Measurements from ENCODE around the gene SP5. TPM values are rescaled to one million over a fixed set of nuclear protein-coding genes. Genes with fewer than 3 reads are reported as not detected.

SP5 gene
- total and polyA plus RNA-seq, 2 of the 4 experiments (the other 2 are of a cell fraction): not detected

DNA sequence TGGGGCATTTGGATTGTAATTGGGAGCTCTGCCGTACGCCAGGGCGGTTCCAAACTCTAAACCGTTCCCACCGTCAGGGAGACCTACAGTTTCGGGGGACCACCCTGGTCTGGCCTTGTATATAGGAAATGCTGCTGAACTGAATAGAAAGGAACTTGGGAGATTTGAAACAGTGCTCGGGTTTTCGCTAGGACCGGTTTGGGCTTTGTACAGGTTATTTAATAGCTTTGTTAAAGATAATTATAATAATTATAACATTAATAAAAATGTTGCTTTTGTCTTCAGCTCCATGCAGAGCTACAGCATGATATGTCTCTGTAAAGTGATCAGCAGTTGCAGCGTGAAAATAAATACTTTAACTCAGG is 2.4 kb downstream of the SP5 start:
- in situ Hi-C loops (cut with MboI; ENCODE audit: low sequenced_read_pairs) (no loop called here), dilution Hi-C loops (cut with HindIII; ENCODE audit: low sequenced_read_pairs, unreplicated experiment) (no loop called here), intact Hi-C loops (cut with micrococcal nuclease) (no loop called here)
- H2BK120ac ChIP-seq (ENCODE audit: low read depth, low read length): no peak overlapping the region
- no peak overlapping the region for H3K27ac ChIP-seq (ENCODE audit: insufficient read depth, low read length)
- CTCF ChIA-PET: no interaction called here
- no peak overlapping the region for H3K14ac ChIP-seq (replicated peaks; ENCODE audit: low read depth, low read length)
- H3K9me3 ChIP-seq (ENCODE audit: control insufficient read depth, insufficient read depth, low read length): peaks cover 5% of the 10 kb centered on the region; the same call in 1 of the 2 replicates
- no peak overlapping the region for H3K18ac ChIP-seq (ENCODE audit: low read depth, low read length)
- no peak overlapping the region for H3K4me3 ChIP-seq (ENCODE audit: insufficient read depth, low read depth, low read length)
- H3K56ac ChIP-seq (ENCODE audit: extremely low read depth, insufficient read depth, low read length): no peak overlapping the region
- no peak overlapping the region for H4K8ac ChIP-seq (ENCODE audit: low read depth in 2 of 2, low read length in 2 of 2)
- H4K91ac ChIP-seq (ENCODE audit: insufficient read depth, low read depth, low read length): no peak overlapping the region
- H2AK5ac ChIP-seq (ENCODE audit: low read depth, low read length): no peak overlapping the region
- H3K36me3 ChIP-seq (ENCODE audit: control insufficient read depth, insufficient read depth, low read length): no peaks in the 10 kb centered on the region
- no peak overlapping the region for H4K5ac ChIP-seq (ENCODE audit: low read depth, low read length)
- no peak overlapping the region for H3K4ac ChIP-seq (ENCODE audit: low read depth, low read length)
- H2BK5ac ChIP-seq (ENCODE audit: low read depth, low read length, poor library complexity, severe bottlenecking): no peak overlapping the region
- no peak overlapping the region for H2BK15ac ChIP-seq (ENCODE audit: low read depth, low read length)
- WGBS, 2 experiments (ENCODE audit: extremely low coverage in 2 of 2, insufficient read length in 1 of 2): 57% methylated on average over 1 of the region's 10 CpGs; no CpG with 5 or more reads in 1 of the 2 experiments
- no peak overlapping the region for H2BK20ac ChIP-seq (ENCODE audit: low read depth, low read length)
- ATAC-seq (ENCODE audit: low read depth): no peak
- BruUV-seq (replicated peaks): no TSS peak
- no peaks in the 10 kb centered on the region; the same call in 1 of the 2 replicates for H3K4me1 ChIP-seq (ENCODE audit: control insufficient read depth, insufficient read depth, low read length)
- H3K79me1 ChIP-seq (ENCODE audit: low read depth in 1 of 2, low read length in 2 of 2): no peaks in the 10 kb centered on the region
- H3K27me3 ChIP-seq (ENCODE audit: control insufficient read depth, insufficient read depth, low read length): peaks cover 57% of the 10 kb centered on the region
- POLR2A ChIA-PET (ENCODE audit: unreplicated experiment): no interaction called here
- no peak for DNase-seq
- H3K23ac ChIP-seq (ENCODE audit: low read depth, low read length): no peak overlapping the region
- no peak overlapping the region for H3K9ac ChIP-seq (ENCODE audit: low read depth, low read length)
- no peak overlapping the region for H3K4me2 ChIP-seq (ENCODE audit: low read depth, low read length)
- H2AK9ac ChIP-seq (replicated peaks; ENCODE audit: low read depth, low read length, poor library complexity): no peak overlapping the region
- H2AFZ ChIP-seq (replicated peaks; ENCODE audit: low read length, poor library complexity): no peak overlapping the region
- no peak for TF ChIP-seq CEBPB (IDR thresholded peaks at IDR 0.05; ENCODE audit: low read depth, low read length)
- no peaks in the 10 kb centered on the region for H3K9me1 ChIP-seq (ENCODE audit: insufficient read depth, low read length)
- no peaks in the 10 kb centered on the region for H4K20me1 ChIP-seq (ENCODE audit: insufficient read depth, low read length)
